Measurements from ENCODE around the gene ZNF689. TPM values are rescaled to one million over a fixed set of nuclear protein-coding genes. Genes with fewer than 3 reads are reported as not detected.

The ZNF689 gene
- total RNA-seq, 1 donor from 2014 or later = 14.6 TPM

- Mint-ChIP-seq H3K9me3 (ENCODE audit: unreplicated experiment) (peaks cover 21% of the 10 kb centered on the region), H3K4me3 (ENCODE audit: unreplicated experiment) (no peak overlapping the region), H3K27ac (ENCODE audit: unreplicated experiment) (no peak overlapping the region), H3K36me3 (ENCODE audit: unreplicated experiment) (no peaks in the 10 kb centered on the region), H3K27me3 (ENCODE audit: unreplicated experiment) (peaks cover 12% of the 10 kb centered on the region), H3K4me1 (ENCODE audit: low read depth, unreplicated experiment) (peaks cover 29% of the 10 kb centered on the region)
- no peak for DNase-seq
- TF ChIP-seq CTCF (IDR thresholded peaks at IDR 0.05; ENCODE audit: partially characterized antibody, unreplicated experiment) = no peak
These were observed 40.9 kb downstream of the ZNF689 start for GRCh38 chr16:30569281-30569680.

GRCh38 chr16:30567991-30568638 is 42.1 kb downstream of the ZNF689 start:
- Mint-ChIP-seq H3K4me1 (ENCODE audit: low read depth, unreplicated experiment) (peaks cover 29% of the 10 kb centered on the region), H3K36me3 (ENCODE audit: unreplicated experiment) (no peaks in the 10 kb centered on the region), H3K27me3 (ENCODE audit: unreplicated experiment) (peaks cover 12% of the 10 kb centered on the region), H3K9me3 (ENCODE audit: unreplicated experiment) (peaks cover 16% of the 10 kb centered on the region), H3K27ac (ENCODE audit: unreplicated experiment) (no peak overlapping the region), H3K4me3 (ENCODE audit: unreplicated experiment) (peak overlapping the region; percentile 30)
- no peak for TF ChIP-seq CTCF (IDR thresholded peaks at IDR 0.05; ENCODE audit: partially characterized antibody, unreplicated experiment)
- no peak for DNase-seq

- no peak for TF ChIP-seq CTCF (IDR thresholded peaks at IDR 0.05; ENCODE audit: partially characterized antibody, unreplicated experiment)
- no peak for DNase-seq
- H3K9me3 Mint-ChIP-seq (ENCODE audit: unreplicated experiment) = peaks cover 16% of the 10 kb centered on the region
- peak overlapping the region; percentile 97 for H3K27ac Mint-ChIP-seq (ENCODE audit: unreplicated experiment)
- peaks cover 29% of the 10 kb centered on the region for H3K4me1 Mint-ChIP-seq (ENCODE audit: low read depth, unreplicated experiment)
- peaks cover 14% of the 10 kb centered on the region for H3K27me3 Mint-ChIP-seq (ENCODE audit: unreplicated experiment)
- H3K4me3 Mint-ChIP-seq (ENCODE audit: unreplicated experiment) = peak overlapping the region; percentile 30
- H3K36me3 Mint-ChIP-seq (ENCODE audit: unreplicated experiment) = no peaks in the 10 kb centered on the region
These were observed 42.8 kb downstream of the ZNF689 start for GRCh38 chr16:30567160-30567990.

GRCh38 chr16:30566531-30566930 is 43.7 kb downstream of the ZNF689 start:
- peak overlapping the region; percentile 97 for H3K27ac Mint-ChIP-seq (ENCODE audit: unreplicated experiment)
- peaks cover 14% of the 10 kb centered on the region for H3K27me3 Mint-ChIP-seq (ENCODE audit: unreplicated experiment)
- H3K9me3 Mint-ChIP-seq (ENCODE audit: unreplicated experiment) = peaks cover 16% of the 10 kb centered on the region
- H3K36me3 Mint-ChIP-seq (ENCODE audit: unreplicated experiment) = no peaks in the 10 kb centered on the region
- peaks cover 26% of the 10 kb centered on the region for H3K4me1 Mint-ChIP-seq (ENCODE audit: low read depth, unreplicated experiment)
- no peak for TF ChIP-seq CTCF (IDR thresholded peaks at IDR 0.05; ENCODE audit: partially characterized antibody, unreplicated experiment)
- peak overlapping the region; percentile 34 for H3K4me3 Mint-ChIP-seq (ENCODE audit: unreplicated experiment)
- DNase-seq = no peak

GRCh38 chr16:30565984-30566383 is 44.2 kb downstream of the ZNF689 start:
- H3K27ac Mint-ChIP-seq (ENCODE audit: unreplicated experiment) = peak overlapping the region; percentile 97
- H3K4me1 Mint-ChIP-seq (ENCODE audit: low read depth, unreplicated experiment) = peaks cover 28% of the 10 kb centered on the region
- H3K9me3 Mint-ChIP-seq (ENCODE audit: unreplicated experiment) = peaks cover 18% of the 10 kb centered on the region
- no peaks in the 10 kb centered on the region for H3K36me3 Mint-ChIP-seq (ENCODE audit: unreplicated experiment)
- DNase-seq = no peak
- peaks cover 12% of the 10 kb centered on the region for H3K27me3 Mint-ChIP-seq (ENCODE audit: unreplicated experiment)
- TF ChIP-seq CTCF (IDR thresholded peaks at IDR 0.05; ENCODE audit: partially characterized antibody, unreplicated experiment) = no peak
- peak overlapping the region; percentile 76 for H3K4me3 Mint-ChIP-seq (ENCODE audit: unreplicated experiment)
